HG03354 (cell line): ENCODE data around the gene DAZAP2.
"Not testable (repeated sequence)": the region's sequence is repeated elsewhere in the genome, so short reads cannot be mapped to it uniquely, and the experiment has no call there.

Source experiments
- ATAC-seq: cut with Tn5 transposase; IDR thresholded peaks from one replicate; pipeline ENCODE4 v1.9.1; 2021; ENCODE audit warnings: mild to moderate bottlenecking; ENCODE audit not compliant: unreplicated experiment, poor library complexity, severe bottlenecking

DAZAP2 gene

DNA sequence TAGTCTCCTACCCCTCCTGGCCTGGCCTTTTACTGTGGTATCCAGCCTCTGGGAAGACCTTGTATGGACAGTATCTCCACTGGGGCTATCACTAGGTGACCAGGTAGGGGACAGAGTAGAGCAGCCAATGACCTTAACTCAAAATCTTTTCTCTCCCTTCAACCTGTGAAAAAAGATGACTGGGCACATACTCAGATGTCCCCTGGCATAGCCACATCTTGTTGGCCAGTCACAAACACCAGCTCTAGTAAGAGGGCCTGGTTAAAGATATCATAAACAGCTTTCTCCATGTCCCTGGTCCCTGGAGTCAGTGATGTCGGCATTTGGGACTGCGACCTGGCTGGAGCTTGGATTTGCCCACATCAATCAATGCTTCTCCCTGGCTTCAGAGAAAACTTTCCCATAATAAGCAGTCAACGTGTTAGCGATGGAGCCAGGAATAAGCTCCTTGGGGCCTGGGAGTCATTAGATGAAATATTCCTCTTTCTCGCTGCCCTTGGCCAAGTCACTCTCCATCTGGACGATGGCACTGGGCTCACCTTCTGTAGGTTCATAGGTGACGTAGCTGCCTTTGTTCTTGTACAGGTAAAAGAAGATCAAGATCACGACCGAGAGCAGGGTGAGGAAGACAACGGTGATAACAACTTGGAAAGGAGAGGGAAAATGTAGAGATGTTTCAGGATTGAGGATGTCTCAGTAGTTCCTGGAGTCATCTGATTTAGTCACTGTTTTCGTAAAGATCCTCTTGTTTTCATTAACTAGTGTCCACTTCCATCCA is 7.0 kb downstream of the DAZAP2 start:
- no peak for ATAC-seq

- ATAC-seq = no peak
Measured at GRCh38 chr12:51246254-51246853, 7.7 kb downstream of the DAZAP2 start.

DNA sequence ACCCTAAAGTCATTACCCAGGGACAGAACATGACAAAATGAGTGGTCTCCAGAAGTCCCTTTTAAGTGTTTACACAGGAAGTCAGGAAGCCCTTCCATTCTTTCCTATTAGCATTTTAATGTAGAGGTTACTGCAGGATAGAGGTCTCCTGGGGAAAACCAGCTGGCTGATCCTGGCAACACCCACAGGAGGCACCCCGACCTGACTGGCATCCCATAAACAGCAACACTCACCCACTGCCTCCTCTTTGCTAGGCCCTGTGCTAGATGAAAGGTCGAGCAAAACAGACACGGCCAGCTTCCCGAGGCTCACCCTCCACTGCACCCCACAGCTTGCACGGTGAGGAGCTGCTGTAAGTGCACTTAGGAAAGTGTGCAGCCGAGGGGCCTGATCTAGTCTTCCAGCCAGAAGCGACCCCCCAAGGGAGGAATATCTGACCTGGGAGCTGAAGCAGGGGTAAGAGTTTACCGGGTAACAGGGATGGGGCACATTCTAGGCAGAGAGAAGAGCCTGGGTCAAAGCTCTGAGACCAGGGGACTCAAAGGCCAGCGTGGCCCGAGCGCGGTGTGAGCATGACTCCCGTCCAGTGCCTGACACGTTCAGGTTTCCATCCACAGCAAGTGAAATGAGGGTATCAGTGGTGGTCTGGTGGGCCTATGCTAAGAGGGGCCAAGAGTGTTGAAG is 9.0 kb downstream of the DAZAP2 start:
- no peak for ATAC-seq

DNA sequence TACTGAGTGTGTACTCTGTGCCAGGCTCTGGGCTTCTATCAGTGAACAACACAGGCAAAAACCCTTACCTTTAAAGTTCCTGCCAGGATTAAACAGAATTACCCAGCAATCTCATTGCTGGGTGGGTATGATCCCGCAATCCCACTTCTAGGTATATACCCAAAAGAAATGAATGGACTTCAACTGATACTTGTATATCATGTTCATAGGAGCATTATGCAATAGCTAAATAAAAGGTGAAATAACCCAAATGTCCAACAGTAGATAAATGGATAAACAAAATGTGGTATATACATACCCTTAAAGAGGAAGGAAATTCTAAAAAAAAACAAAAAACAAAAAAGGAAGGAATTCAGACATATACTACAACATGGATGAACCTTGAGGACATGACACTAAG is 14.7 kb downstream of the DAZAP2 start:
- no peak for ATAC-seq

GRCh38 chr12:51254536-51254935 is 15.9 kb downstream of the DAZAP2 start:
- ATAC-seq = no peak

GRCh38 chr12:51259600-51259999 is 21.0 kb downstream of the DAZAP2 start:
- ATAC-seq = not testable (repeated sequence)

- no peak for ATAC-seq
Measured at GRCh38 chr12:51262758-51263177, 24.1 kb downstream of the DAZAP2 start.

GRCh38 chr12:51263341-51263740 is 24.7 kb downstream of the DAZAP2 start:
- no peak for ATAC-seq

GRCh38 chr12:51264297-51264696 is 25.7 kb downstream of the DAZAP2 start:
- ATAC-seq = no peak

GRCh38 chr12:51265024-51265423 is 26.4 kb downstream of the DAZAP2 start:
- peak; percentile 56 for ATAC-seq

DNA sequence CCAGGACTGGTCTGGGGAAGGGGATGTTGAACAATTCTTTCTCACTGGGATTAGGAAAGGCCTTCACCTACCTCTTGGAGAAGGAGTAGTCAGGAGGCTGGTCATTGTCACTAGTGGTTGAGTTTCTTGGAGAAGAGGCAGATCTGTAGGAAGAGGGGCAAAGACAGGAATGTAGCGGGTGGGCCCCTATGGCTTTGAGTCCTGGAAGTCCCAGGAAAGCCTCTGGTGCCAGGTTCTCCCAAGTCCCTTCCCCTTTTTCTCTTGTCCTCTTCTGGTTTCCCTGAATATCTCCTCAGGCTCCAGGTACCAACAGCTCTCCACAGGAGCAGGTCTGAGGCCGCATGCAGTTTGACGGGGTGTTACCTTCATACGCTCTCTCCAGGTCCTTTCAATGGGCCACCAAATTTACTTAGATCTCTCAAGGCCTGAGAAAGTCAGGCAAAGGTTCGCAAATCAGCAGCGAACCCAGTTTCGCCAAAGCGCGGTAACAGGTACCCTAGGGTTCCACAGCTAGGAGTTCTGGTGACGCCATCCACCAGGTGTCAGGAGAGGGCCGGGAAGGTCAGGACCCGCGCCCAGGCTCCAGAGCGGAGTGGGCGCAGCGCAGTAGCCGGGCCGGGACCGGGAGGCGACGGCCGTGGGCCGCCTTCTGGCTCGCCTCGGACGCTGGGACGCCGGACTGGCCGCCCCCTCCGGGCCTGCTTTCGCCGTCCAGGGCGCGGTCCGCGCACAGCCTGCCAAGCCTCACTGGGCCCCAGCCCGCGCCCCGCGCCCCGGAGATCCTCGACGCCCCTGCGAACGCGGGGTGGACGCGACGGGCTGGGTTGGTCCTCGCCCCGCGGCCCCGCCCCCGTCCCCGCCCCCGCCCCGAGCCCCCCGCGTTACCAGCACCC is 30.8 kb downstream of the DAZAP2 start:
- ATAC-seq = peak; percentile 24

DNA sequence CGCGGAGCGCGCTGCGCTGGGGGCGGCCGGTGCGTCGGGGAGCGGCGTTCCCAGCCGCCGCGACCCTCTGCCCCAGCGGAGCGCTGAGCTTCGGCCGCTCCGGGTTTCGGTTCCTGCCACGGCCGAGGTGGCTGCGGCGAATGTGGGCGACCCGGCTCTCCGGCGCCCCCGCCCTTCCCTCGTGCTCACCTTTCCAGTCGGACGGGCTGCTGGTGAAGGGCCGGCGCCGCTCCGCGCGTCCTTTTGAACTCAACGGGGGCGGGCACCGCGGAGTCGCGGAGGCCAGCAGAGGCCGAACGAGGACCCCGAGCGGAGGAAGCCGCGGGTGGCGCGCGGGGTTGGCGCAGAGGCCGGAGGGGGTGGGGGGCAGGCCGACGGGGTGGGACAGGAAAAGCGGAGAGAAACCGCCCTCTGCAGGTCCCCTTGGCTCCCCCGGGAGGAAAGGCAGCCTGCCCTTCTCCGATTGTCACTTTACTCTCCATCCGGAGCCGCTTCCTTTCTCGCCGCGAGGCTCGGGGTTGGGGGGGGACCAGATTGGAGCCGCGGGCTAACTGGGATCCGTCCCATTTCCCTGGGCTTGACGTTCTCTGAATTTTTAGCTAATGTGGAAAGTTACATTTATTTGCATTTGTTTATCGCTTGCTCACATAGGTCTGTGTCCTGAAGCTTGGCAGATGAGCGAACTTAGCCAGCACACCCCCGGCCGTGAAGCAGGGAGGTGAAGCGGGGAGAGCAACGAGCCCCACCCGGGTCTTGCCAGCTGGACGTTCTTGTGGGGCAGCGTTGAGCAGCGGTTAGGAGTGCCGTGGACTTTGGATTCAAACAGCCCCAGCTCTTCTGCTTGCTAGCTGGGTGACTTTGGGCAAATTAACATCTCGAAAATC is 31.7 kb downstream of the DAZAP2 start, which contains the start of gene SMAGP:
TSS of gene SMAGP (minus strand) at position 349 of the 884 bp plus-strand sequence. CDS start 1,137 bp downstream, outside the sequence.
- ATAC-seq = peak; percentile 68

GRCh38 chr12:51270951-51271518 is 32.4 kb downstream of the DAZAP2 start:
- no peak for ATAC-seq

DNA sequence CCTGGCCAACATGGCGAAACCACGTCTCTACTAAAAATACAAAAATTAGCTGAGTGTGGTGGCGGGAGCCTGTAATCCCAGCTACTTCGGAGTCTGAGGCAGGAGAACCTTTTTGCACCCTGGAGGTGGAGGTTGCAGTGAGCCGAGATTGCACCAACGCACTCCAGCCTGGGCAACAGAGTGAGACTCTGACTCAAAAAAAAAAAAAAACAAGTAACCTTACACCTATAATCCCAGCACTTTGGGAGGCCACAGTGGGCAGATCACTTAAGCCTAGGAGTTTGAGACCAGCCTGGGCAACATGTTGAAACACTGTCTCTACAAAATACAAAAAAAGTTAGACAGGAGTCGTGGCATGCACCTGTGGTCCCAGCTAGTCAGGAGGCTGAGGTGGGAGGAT is 34.2 kb downstream of the DAZAP2 start:
- not testable (repeated sequence) for ATAC-seq

DNA sequence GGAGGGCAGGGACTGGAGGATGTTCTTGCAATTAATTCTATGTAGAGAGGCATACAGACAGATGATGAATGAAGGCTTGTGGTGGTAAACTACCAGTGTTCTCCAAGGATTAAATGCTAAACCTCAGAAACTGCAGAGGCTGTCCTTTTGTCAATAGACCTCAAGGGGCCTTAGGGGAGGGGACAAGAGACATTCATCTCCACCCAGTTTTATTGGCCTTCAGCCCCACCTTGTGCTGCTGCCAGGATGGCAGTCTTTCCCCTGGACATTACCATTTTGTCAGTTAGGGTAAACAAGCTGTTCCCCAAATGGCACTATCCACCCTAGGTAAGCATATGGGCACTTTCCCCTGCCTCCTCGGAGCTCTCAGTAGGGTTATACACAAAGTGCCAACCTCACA is 36.5 kb downstream of the DAZAP2 start:
- ATAC-seq = no peak

DNA sequence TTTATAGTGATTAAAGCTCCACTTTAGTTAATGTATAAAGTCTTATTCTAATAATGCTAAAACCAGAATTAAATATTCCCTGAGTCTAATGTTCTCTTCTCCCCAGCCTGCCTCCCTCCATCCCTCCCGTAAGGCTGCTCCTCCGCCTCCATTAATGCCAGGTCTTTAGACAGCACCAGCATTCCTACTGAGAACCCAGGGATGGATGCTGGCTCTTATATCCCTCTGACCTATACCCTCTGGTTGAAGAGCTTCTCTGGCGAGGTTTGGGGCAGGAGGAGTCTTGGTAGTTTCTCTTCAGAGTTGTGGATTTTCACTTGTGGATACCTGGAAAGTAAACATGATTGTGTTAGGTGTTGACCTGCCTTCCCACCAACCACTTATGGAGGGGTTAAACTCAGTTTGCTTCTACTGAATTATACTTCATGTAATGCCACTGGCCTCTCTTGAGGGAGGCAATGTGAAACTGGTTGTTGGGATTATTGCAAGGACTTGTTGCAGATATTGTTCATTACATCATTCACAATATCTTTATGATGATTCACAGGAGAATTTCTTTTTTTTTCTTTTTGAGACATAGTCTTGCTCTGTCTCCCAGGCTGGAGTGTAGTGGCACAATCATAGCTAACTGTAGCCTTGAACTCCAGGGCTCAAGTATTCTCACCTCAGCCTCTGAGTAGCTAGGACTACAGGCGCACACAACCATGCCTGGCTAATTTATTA is 42.7 kb downstream of the DAZAP2 start:
- ATAC-seq = no peak

DNA sequence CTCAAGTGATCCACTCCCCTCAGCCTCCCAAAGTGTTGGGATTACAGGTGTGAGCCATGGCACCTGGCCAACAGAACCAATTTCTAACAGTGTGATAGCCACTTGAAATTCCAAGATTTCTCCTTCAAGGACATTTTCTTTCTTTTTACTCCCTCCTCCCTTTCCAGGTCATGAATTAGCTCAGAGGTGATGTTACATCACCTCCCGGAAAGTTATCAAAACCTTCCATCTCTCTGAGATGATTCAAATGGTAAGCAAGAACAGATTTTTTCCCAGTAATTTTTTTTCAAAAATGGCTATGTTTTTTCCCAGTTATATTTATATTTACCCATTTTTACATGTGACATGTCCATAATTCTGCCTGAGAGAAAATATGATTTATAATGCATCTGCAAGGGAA is 47.2 kb downstream of the DAZAP2 start:
- no peak for ATAC-seq
